Erythroblast (primary cell): ENCODE results near the gene ZNF557.

Experiments
- DNase-seq, 2 experiments: peaks; one replicate each; lab custom pipeline; 2025; lab: John Stamatoyannopoulos, UW
- GATA1 ChIP-seq: IDR thresholded peaks from 2 replicates; pipeline ENCODE4 v1.6.1; 2011; ENCODE audit warnings: low read depth, mild to moderate bottlenecking, control low read depth, low read length, moderate library complexity
- POLR2A ChIP-seq: IDR thresholded peaks from 2 replicates; pipeline ENCODE4 v1.6.1; 2011; ENCODE audit warnings: mild to moderate bottlenecking, low read length

ZNF557 gene

DNA sequence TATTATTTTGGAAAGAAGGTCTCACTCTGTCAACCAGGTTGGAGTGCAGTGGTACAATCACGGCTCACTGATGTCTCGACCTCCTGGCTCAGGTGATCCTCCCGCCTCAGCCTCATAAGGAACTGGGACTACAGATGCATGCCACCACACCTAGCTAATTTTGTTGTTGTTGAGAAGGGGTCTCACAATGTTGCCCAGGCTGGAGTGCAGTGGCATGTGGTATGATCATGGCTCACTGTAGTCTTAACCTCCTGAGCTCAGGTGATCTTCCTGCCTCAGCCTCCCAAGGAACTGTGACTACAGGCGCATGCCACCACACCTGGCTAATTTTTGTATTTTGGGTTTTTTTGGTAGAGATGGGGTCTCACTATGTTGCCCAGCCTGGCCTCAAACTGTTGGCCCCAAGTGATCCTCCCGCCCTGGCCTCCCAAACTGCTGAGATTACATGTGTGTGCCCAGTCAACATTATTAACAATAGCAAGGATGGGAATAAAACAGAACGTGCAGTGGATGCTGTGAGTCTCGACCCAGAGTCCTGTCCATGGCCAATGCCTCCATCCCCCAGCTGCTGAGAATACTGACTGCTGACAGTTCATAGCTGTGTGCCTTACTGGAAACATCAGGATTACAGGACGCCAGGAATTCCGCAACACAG lies 5.6 kb upstream of the ZNF557 start:
- TF ChIP-seq POLR2A (no peak), GATA1 (no peak)
- DNase-seq: no peak

DNA sequence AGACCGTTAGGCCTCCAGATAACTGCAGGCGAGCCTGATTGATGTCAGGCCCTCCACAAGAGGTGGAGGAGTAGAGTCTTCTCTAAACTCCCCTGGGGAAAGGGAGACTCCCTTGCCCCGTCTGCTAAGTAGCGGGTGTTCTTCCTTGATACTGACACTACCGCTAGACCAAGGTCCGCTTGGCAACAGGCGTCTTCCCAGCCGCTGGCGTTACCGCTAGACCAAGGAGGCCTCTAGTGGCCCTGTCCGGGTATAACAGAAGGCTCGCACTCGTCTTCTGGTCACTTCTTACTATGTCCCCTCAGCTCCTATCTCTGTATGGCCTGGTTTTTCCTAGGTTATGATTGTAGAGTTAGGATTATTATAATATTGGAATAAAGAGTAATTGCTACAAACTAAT lies 2.4 kb upstream of the ZNF557 start:
- DNase-seq: peak in 1 of 2 experiments; percentile 63

DNA sequence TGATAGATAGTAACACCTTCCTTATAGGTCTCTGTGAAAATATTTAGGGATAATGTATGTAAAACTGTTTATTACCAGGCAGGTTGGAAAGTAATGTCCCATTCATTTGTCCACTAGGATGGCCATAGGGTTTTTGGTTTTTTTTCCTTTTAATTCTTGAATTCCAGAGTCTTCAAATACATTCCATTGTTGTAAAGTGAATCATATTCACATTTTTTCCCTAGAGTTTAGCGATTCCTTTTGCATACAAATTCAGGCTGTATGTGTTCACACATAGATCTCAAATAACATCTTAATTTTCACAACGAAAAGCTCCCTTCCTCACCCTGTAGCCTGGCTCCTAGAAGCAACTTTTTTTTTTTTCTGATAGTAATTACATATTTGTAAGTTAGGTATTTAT lies 1.8 kb upstream of the ZNF557 start:
- TF ChIP-seq POLR2A (no peak), GATA1 (no peak)
- no peak for DNase-seq

DNA sequence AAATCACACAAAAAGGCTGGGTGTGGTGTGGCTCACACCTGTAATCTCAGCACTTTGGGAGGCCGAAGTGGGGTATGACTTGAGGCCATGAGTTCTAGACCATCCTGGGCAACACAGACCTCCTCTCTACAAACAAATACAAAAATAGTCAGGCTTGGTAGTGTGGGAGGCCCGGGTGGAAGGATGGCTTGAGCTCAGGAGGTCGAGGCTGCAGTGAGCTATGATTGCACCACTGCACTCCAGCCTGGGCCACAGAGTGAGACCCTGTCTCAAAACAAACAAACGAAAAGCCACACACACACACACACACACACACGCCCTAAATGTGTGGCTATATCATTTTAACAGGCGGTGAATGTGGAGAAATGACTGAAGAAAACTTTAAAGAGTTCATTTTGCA lies 904 bp upstream of the ZNF557 start:
- DNase-seq: no peak
- TF ChIP-seq GATA1 (no peak), POLR2A (no peak)

DNA sequence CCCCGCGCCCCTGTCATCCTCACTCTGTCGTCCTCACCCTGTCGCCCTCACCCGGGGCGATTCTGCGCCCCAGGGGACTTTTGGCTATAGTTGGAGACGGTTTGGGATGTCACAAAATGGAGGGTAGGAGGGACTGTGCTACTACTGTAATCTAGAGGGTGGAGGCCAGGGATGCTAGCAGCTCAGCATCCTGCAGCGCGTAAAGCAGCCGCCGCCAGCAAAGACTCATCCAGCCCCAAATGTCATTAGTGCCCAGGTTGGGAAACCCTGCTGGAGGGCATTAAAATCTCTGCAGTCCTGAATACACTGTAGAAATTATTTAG lies 362 bp downstream of the ZNF557 start:
- TF ChIP-seq POLR2A: no peak
- no peak for TF ChIP-seq GATA1
- DNase-seq: peak; percentile 74 to 77

DNA sequence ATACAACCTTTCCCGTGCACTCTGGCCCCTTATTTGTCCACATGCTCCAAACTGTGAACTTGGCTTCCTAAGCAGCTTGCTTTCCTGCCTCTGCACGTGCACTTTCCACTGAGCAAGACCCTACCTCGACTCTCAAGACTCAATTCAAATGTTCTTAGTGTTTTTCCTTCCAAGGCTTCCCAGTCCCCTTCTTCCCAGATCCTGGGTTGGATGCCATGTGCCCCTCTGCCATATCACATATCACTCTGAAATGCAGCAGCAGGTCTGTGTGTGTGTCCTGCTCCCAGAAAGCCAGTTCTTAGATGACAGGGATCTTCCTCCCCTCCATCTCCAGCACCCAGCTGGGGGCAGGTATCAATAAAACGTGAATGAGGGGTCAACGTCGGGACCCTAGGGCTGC lies 3.0 kb downstream of the ZNF557 start:
- TF ChIP-seq POLR2A (no peak), GATA1 (no peak)
- no peak for DNase-seq

DNA sequence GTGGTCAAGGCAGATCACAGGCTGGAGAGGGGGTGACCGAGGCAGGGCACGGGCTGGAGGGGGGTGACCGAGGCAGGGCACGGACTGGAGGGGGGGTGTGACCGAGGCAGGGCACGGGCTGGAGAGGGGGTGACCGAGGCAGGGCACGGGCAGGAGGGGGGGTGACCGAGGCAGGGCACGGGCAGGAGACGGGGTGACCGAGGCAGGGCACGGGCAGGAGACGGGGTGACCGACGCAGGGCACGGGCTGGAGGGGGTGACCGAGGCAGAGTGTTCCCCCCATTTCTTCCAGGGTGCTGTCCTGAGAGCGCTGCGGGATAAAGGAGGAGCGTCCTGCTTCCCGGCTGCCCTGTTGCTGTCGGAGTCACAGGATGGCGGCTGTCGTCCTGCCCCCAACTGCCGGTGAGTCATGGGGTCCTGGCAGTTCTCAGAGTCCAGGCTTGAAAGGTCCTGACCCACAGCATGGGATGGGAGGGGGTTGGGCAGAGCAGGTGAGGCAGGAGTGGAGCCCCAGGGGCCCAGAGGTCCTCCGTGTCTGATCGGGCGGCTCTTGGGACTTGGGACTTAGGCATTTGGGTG lies 5.3 kb downstream of the ZNF557 start:
- no peak for DNase-seq
- TF ChIP-seq GATA1: no peak

DNA sequence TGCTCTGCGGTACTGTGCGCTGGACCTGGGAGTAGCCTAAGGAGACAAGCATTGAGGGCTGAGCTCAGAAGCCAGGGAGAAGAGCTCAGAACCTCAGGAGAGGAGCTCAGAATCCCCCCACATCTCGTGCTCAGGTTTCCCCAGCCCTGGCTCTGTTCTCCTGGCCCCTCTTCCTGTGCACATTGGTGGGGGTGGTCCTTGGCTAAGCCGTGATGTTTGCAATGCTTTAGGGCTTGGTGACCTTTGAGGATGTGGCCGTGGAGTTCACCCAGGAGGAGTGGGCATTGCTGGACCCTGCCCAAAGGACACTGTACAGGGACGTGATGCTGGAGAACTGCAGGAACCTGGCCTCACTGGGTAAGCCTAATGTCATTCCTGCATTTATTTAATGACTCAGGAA lies 6.6 kb downstream of the ZNF557 start:
- no peak for DNase-seq

DNA sequence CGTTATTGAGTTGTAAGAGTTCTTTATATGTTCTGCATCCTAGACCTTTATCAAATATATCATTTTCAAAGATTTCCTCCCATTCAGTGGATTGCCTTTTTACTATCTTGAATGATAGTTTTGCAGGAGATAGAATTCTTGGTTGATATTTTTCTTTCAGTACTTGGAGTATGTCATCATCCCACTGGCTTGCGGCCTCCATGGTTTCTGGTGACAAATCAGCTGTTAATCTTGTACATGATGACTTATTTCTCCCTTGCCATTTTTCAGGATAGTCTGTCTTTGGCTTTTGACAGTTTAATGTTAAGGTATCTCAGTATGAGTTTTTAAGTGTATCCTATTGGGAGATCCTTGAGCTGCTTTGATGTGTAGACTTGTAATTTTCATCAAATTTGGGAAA lies 8.5 kb downstream of the ZNF557 start:
- TF ChIP-seq POLR2A: no peak
- DNase-seq: peak in 1 of 2 experiments; percentile 49

More for the DNA sequence above, 6.6 kb downstream of the ZNF557 start:
- TF ChIP-seq POLR2A (no peak), GATA1 (no peak)

DNA sequence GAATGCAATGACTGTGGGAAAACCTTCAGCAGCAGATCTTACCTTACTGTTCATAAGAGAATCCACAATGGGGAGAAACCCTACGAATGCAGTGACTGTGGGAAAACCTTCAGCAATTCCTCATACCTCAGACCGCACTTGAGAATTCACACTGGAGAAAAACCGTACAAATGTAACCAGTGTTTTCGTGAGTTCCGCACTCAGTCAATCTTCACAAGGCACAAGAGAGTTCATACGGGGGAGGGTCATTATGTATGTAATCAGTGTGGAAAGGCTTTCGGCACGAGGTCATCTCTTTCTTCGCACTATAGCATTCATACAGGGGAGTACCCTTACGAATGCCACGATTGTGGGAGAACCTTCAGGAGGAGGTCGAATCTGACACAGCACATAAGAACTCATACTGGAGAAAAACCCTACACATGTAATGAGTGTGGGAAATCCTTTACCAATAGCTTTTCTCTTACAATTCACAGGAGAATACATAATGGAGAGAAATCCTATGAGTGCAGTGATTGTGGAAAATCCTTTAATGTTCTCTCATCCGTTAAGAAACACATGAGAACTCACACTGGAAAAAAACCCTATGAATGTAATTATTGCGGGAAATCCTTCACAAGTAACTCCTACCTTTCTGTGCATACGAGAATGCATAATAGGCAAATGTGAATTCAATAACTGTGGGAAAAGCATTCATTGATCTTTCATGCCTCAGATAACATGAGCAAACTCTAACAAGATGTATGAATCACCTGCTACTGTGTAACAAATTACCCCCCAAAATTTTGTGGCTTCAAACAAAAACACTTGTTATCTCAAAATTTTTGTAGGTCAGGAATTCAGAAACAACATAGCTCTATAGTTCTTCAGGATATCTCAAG lies 13.8 kb downstream of the ZNF557 start:
- TF ChIP-seq POLR2A (no peak), GATA1 (no peak)
- DNase-seq: peak in 1 of 2 experiments; percentile 77

DNA sequence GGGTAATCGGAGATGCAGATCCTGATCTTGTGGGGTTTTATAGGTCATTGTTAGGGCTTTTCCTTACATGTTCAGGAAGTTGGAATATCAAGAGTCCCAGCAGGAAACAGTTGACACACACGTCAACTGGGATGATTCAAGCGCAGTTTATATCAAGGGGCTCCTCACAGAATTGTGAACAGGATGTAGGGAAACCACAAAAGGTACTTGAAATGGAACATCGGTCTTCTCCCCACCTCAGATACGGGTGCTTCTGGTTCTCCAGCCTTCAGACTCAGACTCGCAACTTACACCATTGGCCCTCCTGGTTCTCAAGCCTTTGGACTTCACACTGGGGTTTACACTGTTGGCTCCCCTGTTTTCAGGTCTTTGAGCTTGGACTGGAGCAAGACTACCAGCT lies 19.5 kb downstream of the ZNF557 start:
- TF ChIP-seq POLR2A (no peak), GATA1 (no peak)
- DNase-seq: no peak

DNA sequence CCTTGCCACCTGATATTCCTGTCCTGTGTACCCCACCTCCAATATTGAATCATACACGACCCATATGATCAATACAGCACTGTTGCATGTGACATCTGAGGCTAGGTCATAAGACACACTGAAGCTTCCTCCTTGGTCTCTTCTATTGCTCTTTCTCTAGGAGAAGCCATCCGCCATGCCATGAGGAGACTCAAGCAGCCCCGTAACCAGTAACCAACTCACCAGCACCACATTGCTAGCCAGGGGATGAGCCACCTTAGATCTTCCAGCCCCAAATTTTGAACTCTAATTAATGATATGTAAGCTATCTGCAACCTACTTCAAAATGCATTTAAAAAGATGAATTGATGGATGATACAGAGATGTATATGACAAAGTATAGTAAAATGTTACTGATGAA lies 28.6 kb downstream of the ZNF557 start:
- no peak for TF ChIP-seq GATA1
- TF ChIP-seq POLR2A: no peak
- no peak for DNase-seq

DNA sequence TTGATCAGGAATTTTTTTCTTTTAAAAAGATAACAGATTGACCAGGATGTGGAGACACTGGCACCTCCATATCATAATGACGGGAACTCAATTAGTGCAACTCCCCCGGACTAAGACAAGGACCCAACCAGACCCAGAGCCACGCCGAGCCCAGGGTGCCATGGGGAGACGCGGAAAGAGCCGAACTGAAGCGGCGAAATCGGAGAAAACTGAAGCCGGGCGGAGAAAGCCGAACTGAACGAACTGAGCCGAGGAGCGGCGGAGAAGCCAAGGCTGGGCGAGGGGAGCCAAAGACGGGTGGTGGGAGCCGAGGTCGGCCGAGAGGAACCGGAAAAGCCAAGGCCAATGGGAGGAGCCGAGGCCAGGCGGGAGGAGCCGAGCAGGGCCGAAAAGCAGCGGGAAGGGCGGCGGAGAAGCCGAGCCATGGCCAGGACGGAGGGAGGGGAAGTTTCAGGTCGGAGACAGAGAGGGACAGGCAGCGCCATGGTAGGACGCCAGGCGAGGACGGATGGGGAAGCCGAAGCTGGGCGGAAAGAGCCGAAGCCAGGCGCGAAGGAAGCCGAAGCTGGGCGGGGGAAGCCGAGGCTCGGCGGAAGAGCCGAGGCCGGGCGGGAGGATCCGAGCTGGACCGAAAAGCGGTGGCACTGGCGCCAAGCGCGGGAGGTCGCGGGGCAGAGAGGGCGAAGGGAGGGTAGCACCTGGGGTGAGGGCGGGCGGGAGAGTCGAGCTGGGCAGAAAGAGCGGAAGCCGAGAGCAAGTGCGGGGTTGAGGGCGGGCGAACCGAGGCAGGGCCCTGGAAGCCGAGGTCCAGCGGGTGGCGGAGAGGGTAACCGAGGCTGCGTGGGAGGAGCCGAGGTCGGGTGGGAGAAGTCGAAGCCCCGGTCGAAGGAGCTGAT lies 29.4 kb downstream of the ZNF557 start:
- peak; percentile 89 to 90 for DNase-seq
- TF ChIP-seq POLR2A (peak; percentile 75), GATA1 (no peak)

DNA sequence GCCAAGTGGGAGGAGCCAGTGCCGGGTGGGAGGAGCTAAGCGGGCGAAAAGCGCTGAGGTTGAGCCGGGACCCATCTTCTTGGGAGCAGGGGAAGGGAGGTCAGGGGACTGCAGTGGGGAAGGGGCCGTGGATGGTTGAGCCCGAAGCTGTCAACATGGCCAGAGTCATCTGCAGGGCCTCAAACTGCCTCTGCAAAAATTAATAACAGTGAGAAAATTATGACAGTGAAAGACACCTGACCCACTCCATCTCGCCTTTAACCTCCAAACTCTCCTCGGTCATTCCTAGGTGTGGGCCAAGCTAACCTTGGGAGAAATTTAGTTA lies 30.1 kb downstream of the ZNF557 start:
- no peak for DNase-seq
- TF ChIP-seq GATA1: no peak
- no peak for TF ChIP-seq POLR2A
